Dermis lymphatic vessel endothelial cell (primary cell): ENCODE measurements around the gene CACNB1. TPM values are rescaled to one million over a fixed set of nuclear protein-coding genes. Genes with fewer than 3 reads are reported as not detected.

Source experiments
- total RNA-seq: library from RNA; depleted of rRNA; stranded (reverse); fragments of >200 nt; gene quantifications from 2 replicates; pipeline ENCODE4 v1.2.1, GENCODE V29; 2014

Gene CACNB1
- total RNA-seq = 0.76 and 1.2 TPM in 2 replicates

DNA sequence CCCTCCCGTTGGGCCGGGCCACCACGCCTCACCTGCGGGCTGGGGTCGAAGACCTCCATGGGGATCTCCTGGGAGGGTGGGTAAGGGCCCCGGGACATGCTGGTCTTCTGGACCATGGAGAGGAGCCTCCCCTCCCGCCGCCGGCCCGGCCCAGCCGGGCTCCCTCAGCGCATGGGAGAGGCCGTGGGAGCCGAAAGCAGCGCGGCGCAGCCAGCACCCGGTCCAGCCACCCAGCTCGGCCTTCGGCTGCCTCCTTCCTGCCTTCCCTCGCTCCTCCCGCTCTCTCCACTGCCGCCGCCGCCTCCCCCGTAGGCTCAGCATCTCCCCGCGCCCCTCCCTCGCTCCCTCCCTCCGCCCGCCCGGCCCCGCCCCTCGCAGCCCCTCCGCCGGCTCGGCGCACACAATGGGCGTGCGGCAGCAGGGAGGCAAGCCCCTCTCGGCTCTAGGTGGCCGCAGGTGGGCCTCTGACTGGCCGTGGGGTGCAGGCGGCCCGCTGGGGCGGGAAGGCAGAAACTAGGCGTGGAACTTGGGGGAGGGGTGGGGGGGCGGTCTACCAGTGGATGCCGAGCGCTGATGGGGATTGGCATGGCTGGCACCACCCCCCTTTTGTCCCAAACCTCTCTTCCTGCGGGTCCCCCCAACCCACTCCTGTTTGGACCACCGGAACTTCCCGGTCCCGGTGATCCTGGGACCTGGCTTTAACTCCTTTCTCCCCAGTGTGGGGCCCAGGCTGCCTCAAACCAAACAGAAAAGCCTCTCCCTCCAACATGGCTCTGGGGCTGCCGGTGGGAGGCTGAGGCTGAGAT lies at the start of gene CACNB1:
TSS of gene CACNB1 (minus strand) at position 290 of the 806 bp plus-strand sequence. CDS start at position 116, 174 bp downstream.

DNA sequence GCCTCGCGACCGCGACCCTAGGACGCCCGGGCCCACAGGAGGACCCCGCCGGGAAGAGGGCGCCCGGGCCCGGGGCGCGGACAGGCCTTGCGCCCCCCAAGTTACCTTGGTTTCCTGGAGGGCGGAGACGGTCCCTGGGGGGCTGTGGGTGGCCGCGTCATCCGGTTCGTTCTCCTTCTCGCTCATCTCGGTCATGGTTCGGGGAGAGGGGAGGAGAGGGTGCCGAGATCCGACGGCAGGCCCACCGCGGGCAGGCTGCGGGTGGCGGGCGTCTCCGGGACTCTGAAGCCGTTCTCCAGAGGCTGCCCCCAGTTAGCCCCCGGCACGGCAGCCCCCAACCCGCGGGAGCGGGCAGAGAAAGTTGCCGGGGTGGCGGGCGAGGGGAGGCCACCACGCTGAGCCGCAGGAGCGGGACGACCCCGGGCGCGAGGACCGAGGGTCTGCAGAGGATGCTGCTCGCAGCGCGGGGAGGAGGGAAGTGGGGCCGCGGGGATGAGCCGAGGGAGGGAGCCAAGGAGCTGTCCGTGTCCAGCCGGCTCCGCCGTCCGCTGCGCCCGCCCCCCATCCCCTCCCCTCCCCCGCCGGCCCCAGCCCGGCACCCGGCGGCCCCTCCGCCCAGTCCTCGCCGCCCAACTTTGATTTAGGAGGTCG lies 28.0 kb upstream of the CACNB1 start, which contains the start of gene STAC2:
TSS of gene STAC2 (minus strand) at position 638 of the 651 bp plus-strand sequence. CDS start at position 195, 443 bp downstream.

DNA sequence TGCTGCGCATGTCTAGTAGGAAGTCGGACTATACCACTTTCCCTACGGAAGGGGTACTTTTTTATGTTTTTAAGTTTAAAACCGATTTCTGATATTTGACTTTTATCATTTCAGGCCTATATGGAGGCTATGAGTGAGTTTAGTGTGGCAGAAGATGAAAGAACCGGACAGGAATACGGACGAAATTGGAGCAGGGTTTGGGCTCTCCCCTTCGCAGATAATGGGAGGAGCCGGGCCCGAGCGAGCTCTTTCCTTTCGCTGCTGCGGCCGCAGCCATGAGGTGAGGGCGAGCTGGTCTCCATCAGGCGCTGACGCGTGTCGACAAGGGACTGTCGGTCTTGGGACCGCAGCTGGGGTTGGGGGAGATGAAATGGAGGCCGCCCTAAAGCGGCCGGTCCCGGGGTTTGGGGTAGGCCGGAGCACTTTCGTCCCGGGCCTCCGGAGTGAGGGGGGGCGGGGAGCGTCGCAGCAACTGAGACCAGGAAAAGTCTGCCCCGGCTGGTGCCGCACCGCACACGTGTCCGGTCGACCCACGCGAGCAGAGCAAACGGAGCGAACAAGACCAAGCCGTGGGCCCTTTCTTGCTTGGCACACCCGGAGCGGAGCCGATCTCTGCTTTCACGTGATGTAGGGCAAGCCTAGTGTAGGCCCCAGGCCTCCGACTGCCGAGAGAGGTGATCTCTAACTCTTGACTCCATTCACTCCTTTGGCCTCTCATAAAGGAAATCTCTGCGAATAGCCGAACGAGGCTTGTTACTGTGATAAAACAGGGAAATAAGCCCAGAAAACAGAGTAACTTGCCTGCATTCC lies 2.8 kb upstream of the CACNB1 start, which contains the start of gene RPL19:
TSS of gene RPL19 (plus strand) at position 214 of the 810 bp plus-strand sequence. CDS start at position 276, 62 bp downstream.

DNA sequence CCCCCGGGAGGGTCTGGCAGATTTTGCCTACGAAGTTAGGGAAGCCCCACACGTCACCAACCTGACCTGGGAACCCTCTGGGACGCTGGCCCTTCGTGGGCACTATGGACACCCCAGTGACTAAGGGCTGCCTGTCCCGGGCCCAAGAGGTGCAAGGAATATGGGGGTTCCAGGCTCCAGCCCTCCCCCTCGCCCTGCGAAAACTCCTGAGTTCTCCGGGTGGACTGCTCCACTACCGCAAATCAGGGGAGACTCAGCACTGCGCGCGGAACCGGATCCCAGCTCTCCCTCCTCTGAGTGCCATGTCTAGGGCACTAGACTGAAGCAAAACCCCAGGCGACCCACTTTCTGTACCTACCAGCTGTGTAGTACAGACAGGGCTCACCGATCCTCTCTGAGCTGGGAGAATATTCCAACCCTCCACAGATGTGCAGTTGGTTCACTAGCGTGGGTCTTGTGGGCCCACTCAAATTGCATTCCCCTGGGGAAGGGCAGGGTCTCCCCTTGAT lies 31.6 kb downstream of the CACNB1 start, which contains the start of gene ARL5C:
TSS of gene ARL5C (minus strand) at position 321 of the 509 bp plus-strand sequence. CDS start 401 bp downstream, outside the sequence.

DNA sequence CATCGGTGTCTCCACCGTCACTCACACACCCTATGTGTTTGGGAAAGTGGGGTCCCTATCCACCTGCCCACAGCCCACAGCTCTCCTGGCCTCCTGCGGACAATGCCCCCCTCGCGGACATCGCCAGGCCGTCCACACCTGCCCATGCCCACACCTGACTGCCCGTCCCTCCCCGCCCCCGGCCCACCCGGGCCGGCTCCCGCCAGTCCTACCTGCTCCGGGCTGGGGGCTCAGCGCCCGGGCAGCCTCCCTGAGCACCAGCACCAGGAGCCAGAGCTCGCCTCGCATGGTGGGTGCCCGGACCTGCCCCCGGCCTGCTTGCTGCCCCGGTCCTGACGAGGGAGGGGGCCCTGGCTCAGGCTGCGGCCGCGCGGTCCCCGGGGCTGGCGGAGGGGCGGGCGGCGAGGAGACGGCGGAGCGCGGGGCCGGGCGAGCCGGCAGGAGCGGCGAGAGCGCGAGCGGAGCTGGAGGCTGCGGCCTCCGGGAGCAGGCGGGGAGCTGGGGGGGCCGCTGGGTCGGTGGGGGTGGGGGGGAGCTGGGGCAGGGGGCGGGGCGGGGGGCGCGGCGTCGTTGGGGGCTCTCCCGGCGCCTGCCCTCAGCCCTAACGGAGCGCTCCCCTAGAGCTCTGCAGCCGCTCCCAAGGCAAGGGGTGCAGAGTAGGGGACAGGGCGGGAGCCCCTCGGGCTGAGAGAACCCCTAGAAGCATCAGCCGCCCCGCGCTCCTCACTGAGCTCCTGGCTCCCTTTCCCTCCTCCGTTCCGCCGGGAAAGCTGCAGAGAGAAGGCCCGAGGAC lies 46.1 kb downstream of the CACNB1 start, which contains the start of gene PLXDC1:
TSS of gene PLXDC1 (minus strand) at position 488 of the 793 bp plus-strand sequence. CDS start at position 288, 200 bp downstream.

Other genes with a start within 250 kb of the CACNB1 start
- gene FBXO47, start 230.3 kb downstream of the CACNB1 start, total RNA-seq = under 0.01 TPM in 1 of 2 replicates, not detected in the other
- not detected in 2 replicates for gene PLXDC1, start 46.0 kb downstream of the CACNB1 start, total RNA-seq
- not detected in 2 replicates for gene ARL5C, start 31.5 kb downstream of the CACNB1 start, total RNA-seq
- 1,343 and 1,670 TPM in 2 replicates for gene RPL19, start 2.6 kb upstream of the CACNB1 start, total RNA-seq
- gene STAC2, start 28.3 kb upstream of the CACNB1 start, total RNA-seq = not detected in 2 replicates
- gene FBXL20, start 204.0 kb upstream of the CACNB1 start, total RNA-seq = 11.7 and 13.4 TPM in 2 replicates